HepG2 (cell line): ENCODE measurements around the gene C2orf80. TPM values are rescaled to one million over a fixed set of nuclear protein-coding genes. Genes with fewer than 3 reads are reported as not detected.

Source experiments
- ATF7-NPFF ChIP-seq: sonication (generic); formaldehyde crosslinking; IDR thresholded peaks from 2 replicates; pipeline ENCODE4 v1.8.1; 2023; ENCODE audit warnings: mild to moderate bottlenecking, low read depth, missing genetic modification reagents, moderate library complexity
- CEBPG ChIP-seq: IDR thresholded peaks from 2 replicates; pipeline ENCODE4 v1.6.1; 2016
- CREM ChIP-seq, 2 experiments: sonication (generic) in 1 of 2; formaldehyde crosslinking in 1 of 2; IDR thresholded peaks; 2 replicates each; pipeline versions ENCODE4 v1.4.0 to v1.6.1; 2016 to 2020; ENCODE audit warnings: antibody characterized with exemption in 1 of 2, mild to moderate bottlenecking in 1 of 2, missing genetic modification reagents in 1 of 2
- ETS1 ChIP-seq: sonication (generic); formaldehyde crosslinking; IDR thresholded peaks from 2 replicates; pipeline ENCODE4 v1.4.0; 2020; ENCODE audit warnings: missing genetic modification reagents
- HMGA1 ChIP-seq: sonication (generic); formaldehyde crosslinking; conservative IDR thresholded peaks from 2 replicates; pipeline ENCODE4 v1.4.0; 2020; ENCODE audit warnings: missing genetic modification reagents
- HNF4G ChIP-seq, 2 experiments: sonication (generic) in 1 of 2; formaldehyde crosslinking in 1 of 2; IDR thresholded peaks; 2 replicates each; pipeline versions ENCODE4 v1.4.0 to v1.6.1; 2011 to 2020; ENCODE audit warnings: borderline replicate concordance in 2 of 2, low read depth in 2 of 2, mild to moderate bottlenecking in 2 of 2, low read length in 1 of 2, missing genetic modification reagents in 1 of 2, moderate library complexity in 1 of 2
- MAZ ChIP-seq, 2 experiments: sonication (generic) in 1 of 2; formaldehyde crosslinking in 1 of 2; IDR thresholded peaks; 2 replicates each; pipeline versions ENCODE4 v1.5.0 to v1.6.1; 2012 to 2020; ENCODE audit warnings: low read depth in 2 of 2, mild to moderate bottlenecking in 2 of 2, borderline replicate concordance in 1 of 2, improper control_type of control experiment in 1 of 2, low read length in 1 of 2, missing genetic modification reagents in 1 of 2, moderate library complexity in 1 of 2
- MLX ChIP-seq: IDR thresholded peaks from 2 replicates; pipeline ENCODE4 v1.6.1; 2016
- MTA3 ChIP-seq: sonication (generic); formaldehyde crosslinking; IDR thresholded peaks from 2 replicates; pipeline ENCODE4 v1.4.0; 2020; ENCODE audit warnings: missing genetic modification reagents
- MYC ChIP-seq: sonication (generic); formaldehyde crosslinking; IDR thresholded peaks from 2 replicates; pipeline ENCODE4 v1.9.0; 2021; ENCODE audit warnings: missing genetic modification reagents, borderline replicate concordance
- RXRB ChIP-seq: IDR thresholded peaks from 2 replicates; pipeline ENCODE4 v1.6.1; 2016; ENCODE audit warnings: borderline replicate concordance, missing genetic modification reagents, missing compliant biosample characterization
- TBP ChIP-seq: sonication (generic); formaldehyde crosslinking; IDR thresholded peaks from 2 replicates; pipeline ENCODE4 v1.5.0; 2020; ENCODE audit warnings: missing genetic modification reagents
- TOPORS ChIP-seq: sonication (generic); formaldehyde crosslinking; IDR thresholded peaks from 2 replicates; pipeline ENCODE4 v1.8.0; 2023; ENCODE audit warnings: mild to moderate bottlenecking, missing genetic modification reagents
- YEATS4 ChIP-seq: sonication (generic); formaldehyde crosslinking; IDR thresholded peaks from 2 replicates; pipeline ENCODE4 v1.4.0; 2020; ENCODE audit warnings: missing genetic modification reagents, borderline replicate concordance
- ZBED4 ChIP-seq: sonication (generic); formaldehyde crosslinking; IDR thresholded peaks from 2 replicates; pipeline ENCODE4 v1.4.0; 2020; ENCODE audit warnings: missing genetic modification reagents, borderline replicate concordance
- ZBTB39 ChIP-seq: sonication (generic); formaldehyde crosslinking; IDR thresholded peaks from 2 replicates; pipeline ENCODE4 v1.5.0; 2020; ENCODE audit warnings: missing genetic modification reagents
- ZNF451 ChIP-seq: sonication (generic); formaldehyde crosslinking; IDR thresholded peaks from 2 replicates; pipeline ENCODE4 v1.5.0; 2020; ENCODE audit warnings: mild to moderate bottlenecking, missing genetic modification reagents
- ZNF629 ChIP-seq: sonication (generic); formaldehyde crosslinking; conservative IDR thresholded peaks from 2 replicates; pipeline ENCODE4 v1.5.0; 2020; ENCODE audit warnings: missing genetic modification reagents
- ZSCAN22 ChIP-seq: sonication (generic); formaldehyde crosslinking; IDR thresholded peaks from 2 replicates; pipeline ENCODE4 v1.4.0; 2020; ENCODE audit warnings: mild to moderate bottlenecking, missing genetic modification reagents
- polyA plus RNA-seq, 8 experiments: library from polyadenylated mRNA; depleted of rRNA in 3 of 8; stranded (reverse) in 7 of 8; unstranded in 1 of 8; fragments of >200 nt; fragmentation: Illumina TruSeq in 4 of 8; extraction: Trizol in 4 of 8; gene quantifications; 2 replicates each; pipeline versions ENCODE4 v1.2.1 to v1.2.3, GENCODE V29; 2011 to 2016; ENCODE audit warnings: low read depth in 4 of 8, missing spikeins in 1 of 8, mixed read lengths in 1 of 8; ENCODE audit not compliant: insufficient read depth in 1 of 8
- total RNA-seq, 5 experiments: library from RNA; depleted of rRNA; stranded (reverse); fragments of >200 nt; fragmentation: Illumina TruSeq; extraction: Trizol; gene quantifications; 2 replicates each; pipeline ENCODE4 v1.2.3, GENCODE V29; 2016; ENCODE audit warnings: low read depth in 1 of 5

The C2orf80 gene
- total and polyA plus RNA-seq, 2 of the 13 experiments (the other 11 are each of a cell fraction or from before 2014, with no cell fraction given): not detected

DNA sequence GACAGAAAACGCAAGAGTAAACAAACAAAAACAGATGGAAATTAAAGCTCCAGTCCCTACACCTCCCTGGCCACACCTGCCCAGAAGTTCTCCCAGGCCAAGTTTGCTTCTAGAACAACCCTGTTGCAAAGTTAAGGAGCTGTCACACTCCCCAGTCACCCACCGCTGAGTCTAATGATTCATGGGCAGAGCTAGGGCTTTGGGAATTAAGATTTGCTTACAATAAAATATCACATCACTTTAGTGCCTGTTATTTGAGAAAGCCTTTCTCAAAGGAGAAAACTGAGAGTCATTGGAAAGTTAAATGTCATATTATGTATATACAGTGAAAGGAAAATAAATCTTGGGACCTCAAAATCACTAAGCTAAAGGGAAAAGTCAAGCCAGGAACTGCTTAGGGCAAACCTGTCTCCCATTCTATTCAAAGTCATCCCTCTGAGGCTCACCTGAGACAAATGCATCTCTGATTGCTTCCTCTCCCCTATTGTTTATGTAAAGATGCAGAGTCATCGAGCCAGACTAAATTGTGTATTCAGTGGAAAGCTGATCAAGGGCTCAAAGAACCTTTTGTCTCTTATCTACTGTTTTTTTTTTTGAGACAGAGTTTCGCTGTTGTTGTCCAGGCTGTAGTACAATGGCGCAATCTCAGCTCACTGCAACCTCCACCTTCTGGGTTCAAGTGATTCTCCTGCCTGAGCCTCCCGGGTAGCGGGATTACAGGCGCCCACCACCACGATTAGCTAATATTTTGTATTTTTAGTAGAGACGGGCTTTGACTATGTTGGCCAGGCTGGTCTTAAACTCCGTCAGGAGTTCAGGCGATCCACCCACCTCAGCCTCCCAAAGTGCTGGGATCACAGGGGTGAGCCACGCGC lies 46.7 kb downstream of the C2orf80 start (continued):
- TF ChIP-seq TOPORS (CRISPR knock-in tag) (no peak), ZSCAN22 (CRISPR knock-in tag) (no peak), ZBTB39 (CRISPR knock-in tag) (no peak), ATF7-NPFF (CRISPR knock-in tag) (no peak), MLX (CRISPR knock-in tag) (no peak), TBP (no peak), ZNF629 (CRISPR knock-in tag) (0 out of 2 replicates have a peak, but pooled peaks have one; percentile 8), MAZ (IDR thresholded peaks at IDR 0.05; ENCODE audit: borderline replicate concordance, low read depth, low read length) (no peak), MAZ (CRISPR knock-in tag; IDR thresholded peaks at IDR 0.05; ENCODE audit: low read depth) (no peak), CEBPG (CRISPR knock-in tag) (peak; percentile 89), ZBED4 (no peak), HMGA1 (CRISPR knock-in tag) (no peak), MTA3 (CRISPR knock-in tag) (no peak), ZNF451 (CRISPR knock-in tag) (no peak), YEATS4 (CRISPR knock-in tag) (0 out of 2 replicates have a peak, but pooled peaks have one; percentile 29), HNF4G (IDR thresholded peaks at IDR 0.05; ENCODE audit: borderline replicate concordance, low read depth, low read length) (no peak), HNF4G (CRISPR knock-in tag; IDR thresholded peaks at IDR 0.05; ENCODE audit: borderline replicate concordance, low read depth) (no peak), CREM (IDR thresholded peaks at IDR 0.05) (peak; percentile 19; the same call in 1 of the 2 replicates), CREM (CRISPR knock-in tag; IDR thresholded peaks at IDR 0.05) (no peak), MYC (no peak), RXRB (CRISPR knock-in tag) (0 out of 2 replicates have a peak, but pooled peaks have one; percentile 9), ETS1 (CRISPR knock-in tag) (no peak)
